ENCODE data around the gene NRCAM.

Gene NRCAM

DNA sequence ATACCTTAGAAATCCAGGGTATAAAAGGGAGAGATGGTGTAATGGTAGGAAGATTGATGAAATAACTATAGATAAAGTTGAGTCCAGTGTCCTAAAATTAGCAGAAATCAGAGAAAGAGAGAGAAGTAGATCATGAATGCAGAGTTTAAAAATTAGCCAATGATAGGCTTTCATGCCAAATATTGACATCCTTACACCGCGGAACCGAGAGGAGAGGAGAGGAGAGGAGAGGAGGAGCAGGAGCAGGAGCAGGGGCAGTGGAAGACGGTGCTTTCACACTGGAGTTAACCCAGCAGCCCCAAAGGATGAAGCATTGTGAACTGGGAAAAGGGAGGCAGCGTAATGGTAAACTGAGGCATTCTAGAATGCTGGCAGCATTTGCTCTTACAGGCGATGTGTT is 291.9 kb downstream of the NRCAM start:
- Mint-ChIP-seq H3K4me3 (no peak overlapping the region), H3K4me1 (ENCODE audit: low read depth) (no peaks in the 10 kb centered on the region), H3K27ac (no peak overlapping the region), H3K9me3 (peaks cover 4% of the 10 kb centered on the region), H3K27me3 (peaks cover 9% of the 10 kb centered on the region), H3K36me3 (ENCODE audit: low read depth) (no peaks in the 10 kb centered on the region)
- no peak for DNase-seq

GRCh38 chr7:108158776-108159175 is 297.5 kb downstream of the NRCAM start:
- no peak overlapping the region for H3K4me3 Mint-ChIP-seq
- no peaks in the 10 kb centered on the region for H3K36me3 Mint-ChIP-seq (ENCODE audit: low read depth)
- DNase-seq: no peak

DNA sequence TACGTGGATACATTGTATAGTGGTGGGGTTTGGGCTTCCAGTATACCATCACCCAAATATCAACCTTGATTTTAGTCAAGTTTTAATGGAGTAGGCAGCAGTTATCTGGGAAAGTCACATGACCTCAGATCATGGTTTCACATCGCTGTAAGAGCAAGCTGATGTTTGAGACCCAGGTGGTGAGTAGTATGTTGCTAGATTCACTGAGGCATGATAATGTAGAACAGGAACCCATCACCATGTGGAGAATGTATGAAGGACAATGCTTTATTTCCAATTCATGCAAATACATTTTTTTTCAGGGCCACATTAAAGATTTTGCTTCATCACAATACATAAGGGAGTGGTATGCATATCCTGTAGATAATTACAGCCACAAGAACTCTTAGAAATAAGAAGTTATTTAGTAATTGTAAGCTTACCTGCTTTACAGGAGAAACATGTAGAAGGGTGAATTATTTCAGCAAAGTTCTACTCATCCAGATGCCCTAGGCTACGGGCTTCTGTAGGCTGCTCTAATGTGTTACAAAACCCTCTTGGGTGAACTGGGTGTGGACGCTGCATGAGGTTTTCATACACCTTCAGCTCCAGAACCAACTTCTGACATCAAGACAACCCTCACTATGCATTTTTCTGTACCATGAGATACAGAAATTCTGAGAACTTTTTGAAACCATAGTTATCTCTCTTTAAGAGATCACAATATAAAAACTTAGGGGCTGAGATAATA is 298.5 kb downstream of the NRCAM start:
- Mint-ChIP-seq H3K4me3 (no peak overlapping the region), H3K4me1 (ENCODE audit: low read depth) (peaks cover 1% of the 10 kb centered on the region), H3K27me3 (peaks cover 21% of the 10 kb centered on the region), H3K9me3 (no peaks in the 10 kb centered on the region), H3K27ac (no peak overlapping the region), H3K36me3 (ENCODE audit: low read depth) (no peaks in the 10 kb centered on the region)
- DNase-seq: no peak

More at GRCh38 chr7:108158776-108159175, 297.5 kb downstream of the NRCAM start:
- H3K27me3 Mint-ChIP-seq: peaks cover 19% of the 10 kb centered on the region
- no peak overlapping the region for H3K27ac Mint-ChIP-seq
- peaks cover 4% of the 10 kb centered on the region for H3K9me3 Mint-ChIP-seq
- H3K4me1 Mint-ChIP-seq (ENCODE audit: low read depth): peaks cover 1% of the 10 kb centered on the region

DNA sequence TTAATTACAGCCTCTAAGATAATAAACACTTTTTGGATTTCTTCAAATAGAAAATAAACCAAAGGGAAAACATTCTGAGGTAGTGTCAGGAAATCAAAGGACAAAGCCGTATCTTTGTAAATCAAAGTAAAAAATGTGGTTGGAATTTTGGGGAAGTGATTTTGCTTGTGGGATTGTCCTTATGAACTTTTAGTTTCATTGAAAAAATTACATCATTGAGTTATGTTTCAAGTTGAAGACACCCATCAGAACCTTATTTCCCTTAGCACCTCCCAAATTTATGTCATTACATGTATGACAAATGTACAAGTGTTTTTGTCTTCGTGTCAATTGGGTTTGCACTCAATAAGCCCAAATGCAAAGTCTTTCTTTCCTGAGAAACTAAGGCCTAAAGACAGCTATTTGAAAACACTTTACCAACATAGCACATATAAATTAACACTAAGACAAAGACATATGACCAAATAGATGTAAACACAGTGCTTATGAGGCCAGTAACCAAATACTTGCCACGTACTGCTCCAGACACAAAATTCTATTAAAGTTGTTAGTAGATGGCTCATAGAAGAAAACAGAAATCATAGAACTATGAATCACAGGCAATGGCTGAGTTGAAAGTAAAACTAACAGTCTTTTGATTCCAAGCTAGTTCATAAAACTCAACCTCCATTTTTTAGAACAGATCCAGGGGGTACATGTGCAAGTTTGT is 299.2 kb downstream of the NRCAM start:
- Mint-ChIP-seq H3K27ac (no peak overlapping the region), H3K27me3 (peaks cover 24% of the 10 kb centered on the region), H3K9me3 (no peaks in the 10 kb centered on the region), H3K4me1 (ENCODE audit: low read depth) (peaks cover 1% of the 10 kb centered on the region), H3K4me3 (no peak overlapping the region), H3K36me3 (ENCODE audit: low read depth) (no peaks in the 10 kb centered on the region)
- DNase-seq: no peak

GRCh38 chr7:108152198-108152597 is 304.0 kb downstream of the NRCAM start:
- no peak for DNase-seq
- Mint-ChIP-seq H3K27ac (no peak overlapping the region), H3K36me3 (ENCODE audit: low read depth) (no peaks in the 10 kb centered on the region), H3K27me3 (peaks cover 19% of the 10 kb centered on the region), H3K4me3 (no peak overlapping the region), H3K4me1 (ENCODE audit: low read depth) (no peaks in the 10 kb centered on the region), H3K9me3 (no peaks in the 10 kb centered on the region)

GRCh38 chr7:108149908-108150307 is 306.3 kb downstream of the NRCAM start:
- DNase-seq: no peak
- H3K4me3 Mint-ChIP-seq: no peak overlapping the region
- H3K27me3 Mint-ChIP-seq: peaks cover 17% of the 10 kb centered on the region
- no peaks in the 10 kb centered on the region for H3K9me3 Mint-ChIP-seq
- no peak overlapping the region for H3K27ac Mint-ChIP-seq
- no peaks in the 10 kb centered on the region for H3K4me1 Mint-ChIP-seq (ENCODE audit: low read depth)
- H3K36me3 Mint-ChIP-seq (ENCODE audit: low read depth): no peaks in the 10 kb centered on the region

- Mint-ChIP-seq H3K36me3 (ENCODE audit: low read depth) (no peaks in the 10 kb centered on the region), H3K9me3 (no peaks in the 10 kb centered on the region), H3K4me1 (ENCODE audit: low read depth) (no peaks in the 10 kb centered on the region), H3K4me3 (no peak overlapping the region), H3K27ac (no peak overlapping the region), H3K27me3 (peaks cover 17% of the 10 kb centered on the region)
- DNase-seq: no peak
Measured at GRCh38 chr7:108149119-108149518, 307.1 kb downstream of the NRCAM start.

DNA sequence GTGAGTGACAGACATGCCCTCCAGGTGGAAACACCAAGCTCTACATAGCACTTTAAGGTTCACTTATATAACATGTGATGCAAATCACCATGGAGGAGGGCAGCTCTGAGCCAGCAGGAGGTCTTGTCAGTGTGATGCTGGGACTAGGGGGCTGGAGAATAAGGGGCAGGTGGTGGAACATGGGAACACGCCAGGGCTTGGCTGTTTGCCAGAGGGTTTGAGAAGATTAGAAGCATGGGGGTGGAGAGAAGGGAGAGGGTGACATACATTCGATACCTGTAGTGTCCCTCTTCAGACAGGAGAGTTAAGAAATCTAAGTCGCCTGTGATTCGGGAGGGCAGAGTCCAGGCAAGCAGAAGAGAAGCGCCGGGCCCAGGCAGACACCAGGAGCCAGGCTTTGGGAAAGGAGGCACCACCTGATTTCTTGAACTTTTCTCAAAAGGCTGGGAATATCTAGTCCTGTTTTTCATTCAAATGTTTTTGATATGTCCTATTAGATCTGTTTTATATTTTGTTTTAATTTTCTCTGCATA is 309.1 kb downstream of the NRCAM start:
- Mint-ChIP-seq H3K9me3 (no peaks in the 10 kb centered on the region), H3K36me3 (ENCODE audit: low read depth) (no peaks in the 10 kb centered on the region), H3K4me3 (no peak overlapping the region), H3K27ac (no peak overlapping the region), H3K27me3 (peaks cover 15% of the 10 kb centered on the region), H3K4me1 (ENCODE audit: low read depth) (no peaks in the 10 kb centered on the region)
- no peak for DNase-seq

DNA sequence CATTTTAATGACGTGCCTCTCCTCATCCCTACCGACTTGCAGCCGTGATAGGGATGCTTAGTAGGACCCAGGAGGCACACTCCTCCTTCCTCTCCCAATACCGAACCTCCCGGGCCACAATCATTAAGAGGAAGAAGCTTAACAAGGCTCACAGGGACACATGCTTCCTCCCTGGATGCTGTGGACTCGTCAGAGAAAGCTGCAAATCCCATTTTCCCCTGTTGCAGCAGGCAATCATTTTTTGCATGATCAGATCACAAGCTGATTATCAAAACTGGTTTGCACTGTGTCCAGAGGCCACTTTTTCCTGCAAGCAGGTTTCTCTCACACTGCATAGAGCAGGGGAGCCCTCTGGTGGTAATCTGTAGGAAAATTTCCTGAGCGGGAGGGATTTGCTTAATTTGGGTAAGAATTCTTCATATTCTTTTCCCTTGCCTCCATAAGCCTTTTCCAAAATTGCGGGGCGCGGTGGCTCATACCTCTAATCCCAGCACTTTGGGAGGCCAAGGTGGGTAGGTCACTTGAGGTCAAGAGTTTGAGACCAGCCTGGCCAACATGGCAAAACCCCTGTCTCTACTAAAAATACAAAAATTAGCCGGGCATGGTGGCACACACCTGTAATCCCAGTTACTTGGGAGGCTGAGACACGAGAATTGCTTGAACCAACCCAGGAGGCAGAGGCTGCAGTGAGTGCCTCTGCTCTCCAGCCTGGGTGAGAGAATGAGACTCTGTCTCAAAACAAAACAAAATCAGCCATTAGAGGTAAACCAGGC is 310.0 kb downstream of the NRCAM start:
- Mint-ChIP-seq H3K27ac (no peak overlapping the region), H3K4me1 (ENCODE audit: low read depth) (no peaks in the 10 kb centered on the region), H3K36me3 (ENCODE audit: low read depth) (no peaks in the 10 kb centered on the region), H3K9me3 (no peaks in the 10 kb centered on the region), H3K27me3 (peaks cover 15% of the 10 kb centered on the region), H3K4me3 (no peak overlapping the region)
- DNase-seq: peak; percentile 45

- H3K27ac Mint-ChIP-seq: no peak overlapping the region
- no peak for DNase-seq
- no peaks in the 10 kb centered on the region for H3K36me3 Mint-ChIP-seq (ENCODE audit: low read depth)
- no peaks in the 10 kb centered on the region for H3K9me3 Mint-ChIP-seq
- H3K4me3 Mint-ChIP-seq: no peak overlapping the region
- peaks cover 11% of the 10 kb centered on the region for H3K27me3 Mint-ChIP-seq
- no peaks in the 10 kb centered on the region for H3K4me1 Mint-ChIP-seq (ENCODE audit: low read depth)
Measured at GRCh38 chr7:108145401-108145800, 310.8 kb downstream of the NRCAM start.

- Mint-ChIP-seq H3K36me3 (ENCODE audit: low read depth) (no peaks in the 10 kb centered on the region), H3K9me3 (no peaks in the 10 kb centered on the region), H3K4me1 (ENCODE audit: low read depth) (no peaks in the 10 kb centered on the region), H3K27me3 (peaks cover 7% of the 10 kb centered on the region), H3K27ac (no peak overlapping the region), H3K4me3 (no peak overlapping the region)
- DNase-seq: no peak
Measured at GRCh38 chr7:108144931-108145330, 311.3 kb downstream of the NRCAM start.

- DNase-seq: no peak
- no peak overlapping the region for H3K27ac Mint-ChIP-seq
- no peaks in the 10 kb centered on the region for H3K36me3 Mint-ChIP-seq (ENCODE audit: low read depth)
- H3K4me1 Mint-ChIP-seq (ENCODE audit: low read depth): no peaks in the 10 kb centered on the region
- H3K9me3 Mint-ChIP-seq: no peaks in the 10 kb centered on the region
- H3K4me3 Mint-ChIP-seq: no peak overlapping the region
- H3K27me3 Mint-ChIP-seq: peaks cover 9% of the 10 kb centered on the region
Measured at GRCh38 chr7:108143658-108144420, 312.4 kb downstream of the NRCAM start.

DNA sequence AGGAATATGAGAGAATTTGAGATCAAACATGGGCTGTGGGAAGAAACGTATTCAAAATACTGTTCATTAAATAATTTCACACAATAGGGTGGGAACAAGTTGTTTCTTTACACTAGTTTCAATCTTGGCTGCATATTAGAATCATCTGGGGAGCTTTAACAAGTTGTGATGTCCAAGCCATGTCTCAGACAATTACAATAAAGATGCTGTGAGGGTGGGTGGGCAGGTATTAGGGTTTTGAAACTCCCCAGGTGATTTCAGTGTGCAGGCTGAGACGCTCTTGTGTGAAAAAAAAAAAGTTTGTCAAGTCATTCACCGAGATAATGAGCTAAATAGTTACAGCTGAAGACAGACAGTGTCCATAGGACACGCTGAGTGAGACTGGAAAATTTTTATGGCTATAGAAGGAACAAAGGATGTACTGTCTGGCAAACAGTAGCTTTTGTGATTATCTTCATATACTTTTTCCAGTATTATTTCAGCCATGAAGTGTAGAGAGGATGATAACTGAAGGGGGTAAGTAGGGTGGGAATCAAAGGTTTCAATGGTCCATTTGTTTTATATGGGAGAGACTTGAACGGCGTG is 313.5 kb downstream of the NRCAM start:
- Mint-ChIP-seq H3K4me1 (ENCODE audit: low read depth) (peaks cover 4% of the 10 kb centered on the region), H3K27me3 (peaks cover 12% of the 10 kb centered on the region), H3K36me3 (ENCODE audit: low read depth) (no peaks in the 10 kb centered on the region), H3K27ac (no peak overlapping the region), H3K4me3 (no peak overlapping the region), H3K9me3 (no peaks in the 10 kb centered on the region)
- no peak for DNase-seq

GRCh38 chr7:108142180-108142579 is 314.1 kb downstream of the NRCAM start:
- DNase-seq: no peak
- Mint-ChIP-seq H3K36me3 (ENCODE audit: low read depth) (no peaks in the 10 kb centered on the region), H3K27ac (no peak overlapping the region), H3K27me3 (peaks cover 12% of the 10 kb centered on the region), H3K9me3 (no peaks in the 10 kb centered on the region), H3K4me3 (no peak overlapping the region), H3K4me1 (ENCODE audit: low read depth) (peaks cover 8% of the 10 kb centered on the region)

All from activated T-cell treated with anti-CD3 and anti-CD28 coated beads, Interleukin-2, amount 50 U/mL, for 24 hours (primary cell).